Ishikawa (cell line): ENCODE data around the gene KCNG2.

Experiments
- CEBPB ChIP-seq: IDR thresholded peaks from 2 replicates; pipeline ENCODE4 v1.6.1; 2012
- CREB1 ChIP-seq: IDR thresholded peaks from 2 replicates; pipeline ENCODE4 v1.6.1; 2012; ENCODE audit warnings: low read depth
- EGR1 ChIP-seq: IDR thresholded peaks from 2 replicates; pipeline ENCODE4 v1.6.1; 2012
- EP300 ChIP-seq: IDR thresholded peaks from 2 replicates; pipeline ENCODE4 v1.6.1; 2012; ENCODE audit warnings: borderline replicate concordance
- FOXM1 ChIP-seq: IDR thresholded peaks from 2 replicates; pipeline ENCODE4 v1.6.1; 2012; ENCODE audit warnings: low read depth, borderline replicate concordance
- MAX ChIP-seq: IDR thresholded peaks from 2 replicates; pipeline ENCODE4 v1.6.1; 2012
- NFIC ChIP-seq: IDR thresholded peaks from 2 replicates; pipeline ENCODE4 v1.6.1; 2012
- RAD21 ChIP-seq: IDR thresholded peaks from 2 replicates; pipeline ENCODE4 v1.6.1; 2012; ENCODE audit warnings: low read depth
- REST ChIP-seq: IDR thresholded peaks from 2 replicates; pipeline ENCODE4 v1.6.1; 2012; ENCODE audit warnings: low read depth, mild to moderate bottlenecking
- TAF1 ChIP-seq: IDR thresholded peaks from 2 replicates; pipeline ENCODE4 v1.6.1; 2012; ENCODE audit warnings: low read depth, mild to moderate bottlenecking
- TCF12 ChIP-seq: IDR thresholded peaks from 2 replicates; pipeline ENCODE4 v1.6.1; 2012; ENCODE audit warnings: low read depth
- TEAD4 ChIP-seq: IDR thresholded peaks from 2 replicates; pipeline ENCODE4 v1.6.1; 2012
- USF1 ChIP-seq: IDR thresholded peaks from 2 replicates; pipeline ENCODE4 v1.6.1; 2012
- YY1 ChIP-seq: IDR thresholded peaks from 2 replicates; pipeline ENCODE4 v1.6.1; 2012; ENCODE audit warnings: low read depth
- ZBTB7A ChIP-seq: IDR thresholded peaks from 2 replicates; pipeline ENCODE4 v1.6.1; 2012; ENCODE audit warnings: low read depth

KCNG2 gene

GRCh38 chr18:79800371-79801180 is 2.8 kb downstream of the KCNG2 start:
- TF ChIP-seq YY1 (no peak), EGR1 (no peak), EP300 (no peak)

- TF ChIP-seq ZBTB7A: no peak
- no peak for TF ChIP-seq RAD21
- TF ChIP-seq USF1: no peak
- TF ChIP-seq NFIC: no peak
- TF ChIP-seq MAX: no peak
- no peak for TF ChIP-seq EGR1
- TF ChIP-seq YY1: no peak
- TF ChIP-seq REST: no peak
- no peak for TF ChIP-seq TCF12
- TF ChIP-seq EP300: no peak
- no peak for TF ChIP-seq TEAD4
- no peak for TF ChIP-seq TAF1
- no peak for TF ChIP-seq CEBPB
- TF ChIP-seq FOXM1: no peak
- TF ChIP-seq CREB1: no peak
Observed at GRCh38 chr18:79801217-79801616, 3.5 kb downstream of the KCNG2 start.

- no peak for TF ChIP-seq TAF1
- no peak for TF ChIP-seq FOXM1
- no peak for TF ChIP-seq MAX
- TF ChIP-seq CREB1: no peak
- TF ChIP-seq NFIC: no peak
- no peak for TF ChIP-seq REST
- no peak for TF ChIP-seq RAD21
- no peak for TF ChIP-seq ZBTB7A
- TF ChIP-seq YY1: no peak
Observed at GRCh38 chr18:79801641-79802040, 3.9 kb downstream of the KCNG2 start.

GRCh38 chr18:79802298-79802697 is 4.6 kb downstream of the KCNG2 start:
- TF ChIP-seq EP300 (no peak), RAD21 (no peak), CEBPB (no peak), YY1 (no peak), TCF12 (no peak), NFIC (no peak), FOXM1 (no peak), CREB1 (no peak), TAF1 (no peak), TEAD4 (no peak), USF1 (no peak), EGR1 (no peak), REST (no peak), ZBTB7A (no peak), MAX (no peak)
